Measurements from ENCODE around the gene PACSIN2. TPM values are rescaled to one million over a fixed set of nuclear protein-coding genes. Genes with fewer than 3 reads are reported as not detected.

Gene PACSIN2
- total and polyA plus RNA-seq, 2 of the 13 experiments (the other 11 are each of a cell fraction or from before 2014, with no cell fraction given), result 54.1 to 68.8 TPM

GRCh38 chr22:42847110-42847509, 167.8 kb downstream of the PACSIN2 start (continued):
- TF ChIP-seq TIGD3 (CRISPR knock-in tag; IDR thresholded peaks at IDR 0.05; ENCODE audit: borderline replicate concordance), result no peak
- peak; percentile 62 for TF ChIP-seq ZNF121 (CRISPR knock-in tag; IDR thresholded peaks at IDR 0.05)
- TF ChIP-seq SRSF9 (IDR thresholded peaks at IDR 0.05; ENCODE audit: borderline replicate concordance, insufficient read depth, low read depth, low read length, poor library complexity, severe bottlenecking), result no peak
- TF ChIP-seq LCORL (IDR thresholded peaks at IDR 0.05), result no peak
- TF ChIP-seq LCORL (CRISPR knock-in tag; IDR thresholded peaks at IDR 0.05), result no peak

GRCh38 chr22:42844756-42845155, 170.2 kb downstream of the PACSIN2 start:
- ChIA-PET POLR2A (interaction anchor here (0.7 kb wide), 2 partner anchors 54 to 223 kb away, joined by 3 read pairs; no protein-coding TSS in a partner anchor), CTCF (ENCODE audit: low intra/inter-chr PET ratio, low total read pairs) (no interaction called here)
- Histone ChIP-seq H2AFZ (ENCODE audit: low read length) (no peak overlapping the region), H3K9me3 (ENCODE audit: low read length) (no peaks in the 10 kb centered on the region), H4K20me1 (ENCODE audit: insufficient read depth, low read length) (0 out of 2 replicates have a peak, but pooled peaks cover 4% of the 10 kb centered on the region), H3K9ac (ENCODE audit: insufficient read depth, low read depth, low read length) (no peak overlapping the region), H3K79me2 (ENCODE audit: insufficient read depth, low read length) (peaks cover 15% of the 10 kb centered on the region), H3K27ac (ENCODE audit: extremely low read length, insufficient read depth, low read length) (no peak overlapping the region), H3K4me3 (replicated peaks in 1 of 3; ENCODE audit: insufficient read depth in 1 of 3, low read depth in 2 of 3, low read length in 3 of 3) (no peak overlapping the region), H3K27me3 (ENCODE audit: control insufficient read depth in 1 of 2, insufficient read depth in 2 of 2, low read length in 2 of 2) (no peaks in the 10 kb centered on the region), H3K36me3 (replicated peaks in 1 of 2; ENCODE audit: control insufficient read depth in 1 of 2, insufficient read depth in 2 of 2, low read length in 2 of 2) (peaks cover 6 to 58% of the 10 kb centered on the region in 2 experiments), H3K4me2 (ENCODE audit: low read depth, low read length) (no peak overlapping the region), H3K4me1 (ENCODE audit: insufficient read depth, low read length) (peaks cover 10% of the 10 kb centered on the region)
- TF ChIP-seq ZNF557 (CRISPR knock-in tag; IDR thresholded peaks at IDR 0.05), result no peak
- no peak for TF ChIP-seq MEF2D (CRISPR knock-in tag; IDR thresholded peaks at IDR 0.05)
- no peak for TF ChIP-seq KDM3A (CRISPR knock-in tag; IDR thresholded peaks at IDR 0.05; ENCODE audit: low read depth)
- no peak for TF ChIP-seq ZNF496 (CRISPR knock-in tag; IDR thresholded peaks at IDR 0.05; ENCODE audit: insufficient replicate concordance)
- TF ChIP-seq GPN1 (CRISPR knock-in tag; IDR thresholded peaks at IDR 0.05; ENCODE audit: borderline replicate concordance), result no peak
- no peak for TF ChIP-seq CREBL2 (CRISPR knock-in tag; IDR thresholded peaks at IDR 0.05; ENCODE audit: borderline replicate concordance)
- TF ChIP-seq IRF1 (CRISPR knock-in tag; IDR thresholded peaks at IDR 0.05; ENCODE audit: low read depth), result no peak
- TF ChIP-seq ZNF264 (CRISPR knock-in tag; IDR thresholded peaks at IDR 0.05), result no peak
- no peak for TF ChIP-seq KDM6A (CRISPR knock-in tag; IDR thresholded peaks at IDR 0.05; ENCODE audit: low read depth)
- TF ChIP-seq ZNF580 (CRISPR knock-in tag; IDR thresholded peaks at IDR 0.05; ENCODE audit: borderline replicate concordance, low read depth), result no peak
- no peak for TF ChIP-seq GPBP1L1 (CRISPR knock-in tag; IDR thresholded peaks at IDR 0.05)
- no peak for TF ChIP-seq EEA1 (CRISPR knock-in tag; IDR thresholded peaks at IDR 0.05; ENCODE audit: borderline replicate concordance)
- TF ChIP-seq ZNF891 (CRISPR knock-in tag; IDR thresholded peaks at IDR 0.05), result no peak
- TF ChIP-seq HMG20B (CRISPR knock-in tag; conservative IDR thresholded peaks at IDR 0.05), result no peak
- TF ChIP-seq ISX (CRISPR knock-in tag; conservative IDR thresholded peaks at IDR 0.05), result no peak
- FAIRE-seq (no peak), DNase-seq (ENCODE audit: low spot score) (no peak), ATAC-seq (no peak)
- WGBS (ENCODE audit: low lambda C conversion rate), result 72% methylated on average over 4 of the region's 4 CpGs
- in situ Hi-C loops (cut with HindIII; ENCODE audit: extremely low pct_ligation_motif_present, low pct_unique_long_range_greater_than_20kb), result no loop called here
- intact Hi-C loops (cut with micrococcal nuclease; ENCODE audit: unreplicated experiment), result no loop called here
- no TSS peak for BruUV-seq (replicated peaks)
